Astrocyte of the cerebellum (primary cell): ENCODE data around the gene PCSK9.

ENCODE experiments used
- DNase-seq: peaks from one replicate; pipeline ENCODE4 v3.0.0-alpha.2; 2011; ENCODE audit warnings: low read depth
- H3K4me3 ChIP-seq: 2 replicates; pipeline ENCODE4 v1.5.1; 2011; ENCODE audit warnings: mild to moderate bottlenecking, low read depth, low read length, moderate library complexity
- CTCF ChIP-seq: IDR thresholded peaks from 2 replicates; pipeline ENCODE4 v1.5.1; 2012; ENCODE audit warnings: low read length, low read depth, moderate library complexity, mild to moderate bottlenecking; ENCODE audit errors: missing control alignments
- in situ Hi-C: cut with HindIII; loops from 2 replicates; pipeline ENCODE4 v1.10.0; 2017; ENCODE audit warnings: low sequenced_read_pairs

The PCSK9 gene

GRCh38 chr1:54998677-54999076, 40.7 kb upstream of the PCSK9 start, which contains the start of gene BSND:
BSND (plus strand) TSS chr1:54998933; CDS start chr1:54999187, 254 bp downstream.
- H3K4me3 ChIP-seq, result no peak within 1 kb of the TSS
- TF ChIP-seq CTCF, result no peak
- in situ Hi-C loops, result no loop called here
- DNase-seq, result no peak

GRCh38 chr1:55000110-55001085, 39.0 kb upstream of the PCSK9 start:
- TF ChIP-seq CTCF, result no peak
- in situ Hi-C loops, result no loop called here
- H3K4me3 ChIP-seq, result no peak overlapping the region
- no peak for DNase-seq

GRCh38 chr1:55001311-55001710, 38.0 kb upstream of the PCSK9 start:
- DNase-seq, result no peak
- H3K4me3 ChIP-seq, result no peak overlapping the region
- in situ Hi-C loops, result no loop called here
- TF ChIP-seq CTCF, result no peak

GRCh38 chr1:55002686-55003085, 36.7 kb upstream of the PCSK9 start:
- no peak for TF ChIP-seq CTCF
- H3K4me3 ChIP-seq, result no peak overlapping the region
- DNase-seq, result no peak
- in situ Hi-C loops, result no loop called here

- in situ Hi-C loops, result no loop called here
- no peak for DNase-seq
- H3K4me3 ChIP-seq, result no peak overlapping the region
- TF ChIP-seq CTCF, result no peak
These were observed 33.8 kb upstream of the PCSK9 start for GRCh38 chr1:55005351-55006140.

- no peak for DNase-seq
- no peak overlapping the region for H3K4me3 ChIP-seq
- in situ Hi-C loops, result no loop called here
- no peak for TF ChIP-seq CTCF
These were observed 32.4 kb upstream of the PCSK9 start for GRCh38 chr1:55006931-55007330.
